PC-3 (cell line): ENCODE data around the gene MBD1. TPM values are rescaled to one million over a fixed set of nuclear protein-coding genes. Genes with fewer than 3 reads are reported as not detected.
"Not testable (repeated sequence)": the region's sequence is repeated elsewhere in the genome, so short reads cannot be mapped to it uniquely, and the experiment has no call there.

ENCODE experiments used
- ATAC-seq: fragments of 200-7000 bp; cut with Tn5 transposase; 2 replicates; pipeline ENCODE4 v1.9.1; 2020; ENCODE audit warnings: mild to moderate bottlenecking, moderate library complexity
- BruUV-seq: library from RNA; stranded (reverse); fragments of 400-500 nt; replicated peaks from 2 replicates; lab custom pipeline; 2021; lab: Mats Ljungman, UMichigan
- CTCF ChIA-PET: fragments of 300-600 bp; sonication (Branson Sonifier 250); formaldehyde crosslinking; loops from one replicate; lab custom pipeline; 2022; ENCODE audit warnings: antibody characterized with exemption; lab: Charles Lee
- POLR2A ChIA-PET: fragments of 300-600 bp; sonication (Branson Sonifier 250); formaldehyde crosslinking; loops from one replicate; lab custom pipeline; 2022; ENCODE audit warnings: antibody characterized with exemption; ENCODE audit not compliant: unreplicated experiment; lab: Charles Lee
- DNase-seq: peaks from one replicate; pipeline ENCODE4 v3.0.0-alpha.2; 2015
- H2AFZ ChIP-seq: fragments of 300-600 bp; sonication (generic); 2 replicates; pipeline ENCODE4 v1.6.0; 2016; ENCODE audit warnings: antibody characterized with exemption, low read length
- H3F3A ChIP-seq: fragments of 300-600 bp; sonication (generic); one replicate; pipeline ENCODE4 v1.6.0; 2017; ENCODE audit warnings: antibody characterized with exemption, low read length, control low read depth, mild to moderate bottlenecking; ENCODE audit not compliant: unreplicated experiment
- H3K27ac ChIP-seq: fragments of 300-600 bp; sonication (generic); 2 replicates; pipeline ENCODE4 v1.5.1; 2016; ENCODE audit warnings: mild to moderate bottlenecking, low read length
- H3K27me3 ChIP-seq: fragments of 300-600 bp; sonication (generic); 2 replicates; pipeline ENCODE4 v1.6.1; 2016; ENCODE audit warnings: low read length, mixed read lengths
- H3K36me3 ChIP-seq: fragments of 300-600 bp; sonication (generic); 2 replicates; pipeline ENCODE4 v1.6.1; 2016; ENCODE audit warnings: low read depth, mixed run types, low read length, mixed read lengths
- H3K4me1 ChIP-seq: fragments of 300-600 bp; sonication (generic); 2 replicates; pipeline ENCODE4 v1.5.1; 2016; ENCODE audit warnings: low read length; ENCODE audit not compliant: insufficient read depth
- H3K4me2 ChIP-seq: fragments of 300-600 bp; sonication (generic); 2 replicates; pipeline ENCODE4 v1.6.0; 2016; ENCODE audit warnings: low read length
- H3K4me3 ChIP-seq: fragments of 300-600 bp; sonication (generic); 2 replicates; pipeline ENCODE4 v1.5.1; 2016; ENCODE audit warnings: mild to moderate bottlenecking, low read length, mixed read lengths
- H3K79me2 ChIP-seq: fragments of 300-600 bp; sonication (generic); 2 replicates; pipeline ENCODE4 v1.6.1; 2017; ENCODE audit warnings: low read length, mixed read lengths
- H3K9ac ChIP-seq: fragments of 300-600 bp; sonication (generic); 2 replicates; pipeline ENCODE4 v1.6.0; 2016; ENCODE audit warnings: mild to moderate bottlenecking, low read length
- H3K9me2 ChIP-seq: fragments of 300-600 bp; sonication (generic); replicated peaks from 2 replicates; pipeline ENCODE4 v1.6.1; 2016; ENCODE audit warnings: mixed run types, low read length, mixed read lengths
- H3K9me3 ChIP-seq: fragments of 300-600 bp; sonication (generic); 2 replicates; pipeline ENCODE4 v1.6.1; 2016; ENCODE audit warnings: low read length, mixed read lengths
- H4K20me1 ChIP-seq: fragments of 300-600 bp; sonication (generic); 2 replicates; pipeline ENCODE4 v1.6.1; 2016; ENCODE audit warnings: low read length, mixed read lengths
- EZH2 ChIP-seq: fragments of 300-600 bp; sonication (generic); IDR thresholded peaks from one replicate; pipeline ENCODE4 v1.6.1; 2017; ENCODE audit warnings: antibody characterized with exemption, mild to moderate bottlenecking, low read length; ENCODE audit not compliant: unreplicated experiment
- EZH2phosphoT487 ChIP-seq: fragments of 300-600 bp; sonication (generic); IDR thresholded peaks from 2 replicates; pipeline ENCODE4 v1.6.1; 2018; ENCODE audit warnings: mild to moderate bottlenecking, antibody characterized with exemption, low read length, borderline replicate concordance
- intact Hi-C: fragments of 100-400 bp; cut with micrococcal nuclease; formaldehyde crosslinking; loops from 2 replicates; pipeline ENCODE4 v1.9.0; 2023
- total RNA-seq: library from RNA; depleted of rRNA; stranded (reverse); fragments of >200 nt; gene quantifications from 2 replicates; pipeline ENCODE4 v1.2.3, GENCODE V29; 2014
- TF ChIP-seq, protein P1 (sequence below): fragments of 300-600 bp; sonication (generic); conservative IDR thresholded peaks from 2 replicates; pipeline ENCODE4 v1.5.1; 2017; ENCODE audit warnings: antibody characterized with exemption, low read depth, mild to moderate bottlenecking, low read length

MBD1 gene
- total RNA-seq, 1 experiment from 2014 or later = 30.2 TPM

GRCh38 chr18:50240080-50240563 is 41.2 kb downstream of the MBD1 start:
- POLR2A ChIA-PET = no interaction called here
- no peak overlapping the region for H3K9ac ChIP-seq
- peak; percentile 59 for DNase-seq
- intact Hi-C loops = no loop called here
- H3K9me2 ChIP-seq = no peaks in the 10 kb centered on the region
- H3K4me1 ChIP-seq = no peaks in the 10 kb centered on the region
- no TSS peak for BruUV-seq
- H3K4me2 ChIP-seq = no peak overlapping the region
- peak overlapping the region; percentile 77 for H3K27ac ChIP-seq
- no peaks in the 10 kb centered on the region for H3K79me2 ChIP-seq
- no peak overlapping the region for H2AFZ ChIP-seq
- CTCF ChIA-PET = no interaction called here
- no peaks in the 10 kb centered on the region for H4K20me1 ChIP-seq
- no peaks in the 10 kb centered on the region for H3K36me3 ChIP-seq
- H3K4me3 ChIP-seq = no peak overlapping the region
- peak; percentile 31 for ATAC-seq
- no peaks in the 10 kb centered on the region for H3K9me3 ChIP-seq
- no peaks in the 10 kb centered on the region for H3K27me3 ChIP-seq
- H3F3A ChIP-seq = no peaks in the 10 kb centered on the region
- TF ChIP-seq, protein P1, sequence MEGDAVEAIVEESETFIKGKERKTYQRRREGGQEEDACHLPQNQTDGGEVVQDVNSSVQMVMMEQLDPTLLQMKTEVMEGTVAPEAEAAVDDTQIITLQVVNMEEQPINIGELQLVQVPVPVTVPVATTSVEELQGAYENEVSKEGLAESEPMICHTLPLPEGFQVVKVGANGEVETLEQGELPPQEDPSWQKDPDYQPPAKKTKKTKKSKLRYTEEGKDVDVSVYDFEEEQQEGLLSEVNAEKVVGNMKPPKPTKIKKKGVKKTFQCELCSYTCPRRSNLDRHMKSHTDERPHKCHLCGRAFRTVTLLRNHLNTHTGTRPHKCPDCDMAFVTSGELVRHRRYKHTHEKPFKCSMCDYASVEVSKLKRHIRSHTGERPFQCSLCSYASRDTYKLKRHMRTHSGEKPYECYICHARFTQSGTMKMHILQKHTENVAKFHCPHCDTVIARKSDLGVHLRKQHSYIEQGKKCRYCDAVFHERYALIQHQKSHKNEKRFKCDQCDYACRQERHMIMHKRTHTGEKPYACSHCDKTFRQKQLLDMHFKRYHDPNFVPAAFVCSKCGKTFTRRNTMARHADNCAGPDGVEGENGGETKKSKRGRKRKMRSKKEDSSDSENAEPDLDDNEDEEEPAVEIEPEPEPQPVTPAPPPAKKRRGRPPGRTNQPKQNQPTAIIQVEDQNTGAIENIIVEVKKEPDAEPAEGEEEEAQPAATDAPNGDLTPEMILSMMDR = no peak
- TF ChIP-seq EZH2phosphoT487 (no peak), EZH2 (no peak)

DNA sequence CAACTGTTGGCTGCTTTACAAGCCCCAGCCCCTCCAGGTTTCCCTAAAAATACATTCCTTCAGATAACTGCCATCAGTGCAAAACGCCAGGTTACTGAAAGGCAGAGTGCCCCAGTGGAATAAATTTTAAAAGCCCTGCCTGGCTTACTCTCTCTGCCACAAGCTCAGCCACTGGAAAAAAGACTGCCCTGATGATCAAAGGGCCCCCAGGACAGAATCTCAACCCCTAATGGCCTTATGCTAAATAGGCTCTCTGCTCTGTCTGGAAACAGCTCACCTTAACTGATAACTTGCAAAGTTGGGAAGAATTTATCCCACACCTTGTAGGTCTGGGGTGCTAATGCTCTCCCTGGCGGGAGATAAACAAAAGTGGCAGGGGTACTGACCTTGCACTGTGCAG is 48.9 kb downstream of the MBD1 start:
- H2AFZ ChIP-seq = no peak overlapping the region
- H3F3A ChIP-seq = no peaks in the 10 kb centered on the region
- no peak overlapping the region for H3K4me3 ChIP-seq
- ATAC-seq (no peak), DNase-seq (no peak)
- H3K36me3 ChIP-seq = no peaks in the 10 kb centered on the region
- H3K27ac ChIP-seq = no peak overlapping the region
- no TSS peak for BruUV-seq
- H3K9ac ChIP-seq = no peak overlapping the region
- H4K20me1 ChIP-seq = no peaks in the 10 kb centered on the region
- no peaks in the 10 kb centered on the region for H3K4me1 ChIP-seq
- no peaks in the 10 kb centered on the region for H3K27me3 ChIP-seq
- CTCF ChIA-PET = no interaction called here
- POLR2A ChIA-PET = no interaction called here
- TF ChIP-seq, protein P1 = no peak
- TF ChIP-seq EZH2phosphoT487 (no peak), EZH2 (no peak)
- H3K9me3 ChIP-seq = no peaks in the 10 kb centered on the region
- no peak overlapping the region for H3K4me2 ChIP-seq
- no peaks in the 10 kb centered on the region for H3K9me2 ChIP-seq
- no peaks in the 10 kb centered on the region for H3K79me2 ChIP-seq
- intact Hi-C loops = no loop called here

DNA sequence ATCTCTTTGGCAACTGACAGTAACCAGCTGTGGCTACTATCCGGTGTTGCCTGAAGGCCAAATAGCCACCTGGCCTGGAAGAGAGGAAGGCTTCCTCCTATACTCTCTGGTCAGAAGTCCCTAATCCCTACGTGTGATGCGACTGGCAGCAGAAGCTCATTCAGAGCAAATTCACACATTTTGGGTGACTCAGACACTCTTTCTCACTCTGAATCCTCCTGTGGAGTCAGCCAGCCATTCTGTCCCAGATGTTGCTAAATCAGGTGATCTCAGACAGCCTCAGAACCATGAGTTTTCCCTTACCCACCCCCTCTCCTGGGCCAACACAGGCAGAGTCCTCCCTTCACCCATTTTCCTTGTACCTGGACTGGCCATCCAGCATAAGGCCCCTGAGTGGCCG is 49.7 kb downstream of the MBD1 start:
- ChIA-PET CTCF (no interaction called here), POLR2A (no interaction called here)
- Histone ChIP-seq H3K9ac (no peak overlapping the region), H3K9me3 (no peaks in the 10 kb centered on the region), H3K27ac (no peak overlapping the region), H3K79me2 (no peaks in the 10 kb centered on the region), H3K4me1 (no peaks in the 10 kb centered on the region), H3F3A (no peaks in the 10 kb centered on the region), H3K4me2 (no peak overlapping the region), H4K20me1 (no peaks in the 10 kb centered on the region), H3K4me3 (no peak overlapping the region), H2AFZ (no peak overlapping the region), H3K9me2 (no peaks in the 10 kb centered on the region), H3K27me3 (no peaks in the 10 kb centered on the region), H3K36me3 (no peaks in the 10 kb centered on the region)
- TF ChIP-seq EZH2 = no peak
- no peak for TF ChIP-seq EZH2phosphoT487
- TF ChIP-seq, protein P1 = no peak
- ATAC-seq (no peak), DNase-seq (no peak)
- intact Hi-C loops = no loop called here
- no TSS peak for BruUV-seq

DNA sequence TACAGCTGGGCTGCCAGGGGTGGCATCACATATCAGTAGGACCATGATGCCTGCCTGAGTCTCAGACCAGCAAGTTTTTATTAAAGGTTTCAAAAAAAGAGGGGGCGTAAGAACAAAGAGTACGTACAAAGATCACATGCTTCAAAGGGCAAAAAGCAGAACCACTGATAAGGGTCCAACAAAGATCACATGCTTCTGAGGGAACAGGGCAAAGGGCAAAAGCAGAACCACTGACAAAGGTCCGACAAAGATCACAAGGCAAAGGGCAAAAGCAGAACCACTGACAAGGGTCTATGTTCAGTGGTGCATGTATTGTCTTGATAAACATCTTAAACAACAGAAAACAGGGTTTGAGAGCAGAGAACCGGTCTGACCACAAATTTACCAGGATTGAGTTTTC is 61.1 kb downstream of the MBD1 start:
- POLR2A ChIA-PET, H3K27me3 ChIP-seq, H4K20me1 ChIP-seq, BruUV-seq, ATAC-seq, H3K4me1 ChIP-seq, H3K4me3 ChIP-seq, H3K79me2 ChIP-seq, H3K9ac ChIP-seq, H3K27ac ChIP-seq, H3K36me3 ChIP-seq, H3K9me2 ChIP-seq, H3K4me2 ChIP-seq, H3K9me3 ChIP-seq, intact Hi-C loops, H2AFZ ChIP-seq, H3F3A ChIP-seq, CTCF ChIA-PET, DNase-seq: not testable (repeated sequence)
